ENCODE data around the gene SCAPER.

GRCh38 chr15:76932135-76932966, 27.2 kb upstream of the SCAPER start:
- no peak for TF ChIP-seq CTCF (IDR thresholded peaks at IDR 0.05 in 2 of 3, conservative IDR thresholded peaks at IDR 0.05 in 1 of 3; ENCODE audit: borderline replicate concordance in 1 of 3, insufficient read depth in 1 of 3, low read depth in 2 of 3, low read length in 2 of 3)
- TF ChIP-seq ELF1 (IDR thresholded peaks at IDR 0.05; ENCODE audit: borderline replicate concordance, low read depth) = no peak
- no peak for TF ChIP-seq FOSL1 (IDR thresholded peaks at IDR 0.05; ENCODE audit: low read depth)
- no peak for TF ChIP-seq EZH2 (IDR thresholded peaks at IDR 0.05)
- TF ChIP-seq POLR2A (IDR thresholded peaks at IDR 0.05; ENCODE audit: borderline replicate concordance, extremely low read depth, insufficient read depth, insufficient read length) = no peak
- TF ChIP-seq YY1 (IDR thresholded peaks at IDR 0.05; ENCODE audit: extremely low read depth, insufficient replicate concordance, low read depth, low read length) = no peak
- no peak for TF ChIP-seq REST (IDR thresholded peaks at IDR 0.05; ENCODE audit: low read depth)

All from HCT116 (cell line).